ENCODE results near the gene FDPS.
"Not testable (repeated sequence)": the region's sequence is repeated elsewhere in the genome, so short reads cannot be mapped to it uniquely, and the experiment has no call there.

Gene FDPS

GRCh38 chr1:155286544-155286943, 22.1 kb upstream of the FDPS start:
- DNase-seq = no peak

GRCh38 chr1:155287987-155288543, 20.6 kb upstream of the FDPS start:
- DNase-seq = no peak

GRCh38 chr1:155291006-155291405, 17.7 kb upstream of the FDPS start:
- not testable (repeated sequence) for DNase-seq

GRCh38 chr1:155293086-155293749, 15.4 kb upstream of the FDPS start:
- DNase-seq = no peak

- DNase-seq = no peak
Observed at GRCh38 chr1:155294520-155295182, 14.0 kb upstream of the FDPS start.

GRCh38 chr1:155295183-155295941, 13.3 kb upstream of the FDPS start:
- DNase-seq = no peak

- DNase-seq = no peak
Observed at GRCh38 chr1:155295942-155296267, 12.8 kb upstream of the FDPS start.

- no peak for DNase-seq
Observed at GRCh38 chr1:155296661-155297060, 12.0 kb upstream of the FDPS start.

- DNase-seq = no peak
Observed at GRCh38 chr1:155297384-155297783, 11.3 kb upstream of the FDPS start.

- DNase-seq = no peak
Observed at GRCh38 chr1:155300024-155300423, 8.6 kb upstream of the FDPS start.

- DNase-seq = no peak
Observed at GRCh38 chr1:155300553-155301329, 7.9 kb upstream of the FDPS start.

GRCh38 chr1:155301342-155301841, 7.3 kb upstream of the FDPS start, which contains the start of gene PKLR:
Gene PKLR (minus strand): TSS chr1:155301438. CDS start chr1:155301395, 43 bp downstream.
- DNase-seq = no peak

- DNase-seq = no peak
Observed at GRCh38 chr1:155304558-155305063, 4.1 kb upstream of the FDPS start.

- DNase-seq = no peak
Observed at GRCh38 chr1:155305881-155306391, 2.7 kb upstream of the FDPS start.

GRCh38 chr1:155307247-155307740, 1.4 kb upstream of the FDPS start:
- no peak for DNase-seq

- no peak for DNase-seq
Observed at GRCh38 chr1:155309423-155310021, 856 bp downstream of the FDPS start.

- no peak for DNase-seq
Observed at GRCh38 chr1:155313261-155313660, 4.6 kb downstream of the FDPS start.

- DNase-seq = no peak
Observed at GRCh38 chr1:155316922-155317321, 8.3 kb downstream of the FDPS start.

GRCh38 chr1:155318082-155318481, 9.4 kb downstream of the FDPS start:
- DNase-seq = no peak

- no peak for DNase-seq
Observed at GRCh38 chr1:155319536-155319935, 10.9 kb downstream of the FDPS start.

GRCh38 chr1:155320252-155320651, 11.6 kb downstream of the FDPS start:
- no peak for DNase-seq
